Retinal pigment epithelial cell (primary cell): Measurements from ENCODE around the gene DGKQ.

Experiments used
- DNase-seq: peaks from one replicate; pipeline ENCODE4 v3.0.0-alpha.2; 2010; ENCODE audit warnings: low read depth
- H3K4me3 ChIP-seq: 2 replicates; pipeline ENCODE4 v1.5.1; 2011; ENCODE audit warnings: mild to moderate bottlenecking, low read length, control low read depth, moderate library complexity
- TF ChIP-seq, protein P1 (sequence below): conservative IDR thresholded peaks from 2 replicates; pipeline ENCODE4 v1.5.1; 2011; ENCODE audit warnings: low read depth, low read length, control low read depth, inconsistent platforms

DGKQ gene

GRCh38 chr4:960140-960635, 13.2 kb downstream of the DGKQ start:
- no peak for DNase-seq
- TF ChIP-seq, protein P1, sequence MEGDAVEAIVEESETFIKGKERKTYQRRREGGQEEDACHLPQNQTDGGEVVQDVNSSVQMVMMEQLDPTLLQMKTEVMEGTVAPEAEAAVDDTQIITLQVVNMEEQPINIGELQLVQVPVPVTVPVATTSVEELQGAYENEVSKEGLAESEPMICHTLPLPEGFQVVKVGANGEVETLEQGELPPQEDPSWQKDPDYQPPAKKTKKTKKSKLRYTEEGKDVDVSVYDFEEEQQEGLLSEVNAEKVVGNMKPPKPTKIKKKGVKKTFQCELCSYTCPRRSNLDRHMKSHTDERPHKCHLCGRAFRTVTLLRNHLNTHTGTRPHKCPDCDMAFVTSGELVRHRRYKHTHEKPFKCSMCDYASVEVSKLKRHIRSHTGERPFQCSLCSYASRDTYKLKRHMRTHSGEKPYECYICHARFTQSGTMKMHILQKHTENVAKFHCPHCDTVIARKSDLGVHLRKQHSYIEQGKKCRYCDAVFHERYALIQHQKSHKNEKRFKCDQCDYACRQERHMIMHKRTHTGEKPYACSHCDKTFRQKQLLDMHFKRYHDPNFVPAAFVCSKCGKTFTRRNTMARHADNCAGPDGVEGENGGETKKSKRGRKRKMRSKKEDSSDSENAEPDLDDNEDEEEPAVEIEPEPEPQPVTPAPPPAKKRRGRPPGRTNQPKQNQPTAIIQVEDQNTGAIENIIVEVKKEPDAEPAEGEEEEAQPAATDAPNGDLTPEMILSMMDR, result no peak
- H3K4me3 ChIP-seq, result no peak overlapping the region

DNA sequence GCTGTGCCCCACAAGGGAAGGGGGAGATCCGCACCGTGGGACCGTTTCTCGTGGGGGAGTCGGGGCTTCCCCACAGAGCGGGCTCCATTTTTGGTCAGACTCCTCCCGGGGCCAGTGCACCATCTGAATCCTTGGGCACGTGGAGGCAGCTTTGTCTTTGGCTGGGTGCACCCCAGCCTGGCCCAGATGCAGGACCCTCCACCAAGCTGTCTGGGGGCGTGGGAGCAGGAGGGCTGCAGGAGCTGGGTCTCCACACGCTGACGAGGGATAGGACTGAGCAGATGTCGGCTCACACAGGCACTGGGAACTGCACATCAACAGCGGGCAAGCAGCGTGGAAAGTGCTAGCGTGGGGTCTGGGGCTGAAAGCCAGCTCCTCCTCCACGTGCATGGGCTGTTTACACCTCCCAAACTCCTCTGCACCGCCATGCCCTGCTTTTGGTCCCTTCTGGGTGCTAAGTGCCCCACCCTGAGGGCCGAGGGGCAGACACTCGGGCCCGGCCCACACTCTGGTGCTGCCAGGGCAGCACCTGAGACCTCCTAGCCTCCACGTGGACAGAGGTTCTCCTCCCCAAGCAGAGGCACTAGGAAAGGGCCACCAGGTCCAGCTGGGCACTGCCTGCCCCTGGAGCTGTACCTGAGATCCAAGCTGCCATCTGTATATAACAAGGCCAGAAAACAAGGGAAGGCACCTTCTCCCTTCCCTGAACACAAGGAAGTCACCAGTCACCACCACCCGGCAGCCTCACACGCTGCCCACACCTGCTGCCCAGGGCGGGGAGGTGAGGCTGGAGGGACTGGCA, 13.8 kb downstream of the DGKQ start:
- no peak for DNase-seq

GRCh38 chr4:958696-959337, 14.6 kb downstream of the DGKQ start:
- no peak for DNase-seq
- no peak overlapping the region for H3K4me3 ChIP-seq
- TF ChIP-seq, protein P1, result no peak

More for the DNA sequence above, 13.8 kb downstream of the DGKQ start:
- TF ChIP-seq, protein P1, result no peak
- no peak overlapping the region for H3K4me3 ChIP-seq

DNA sequence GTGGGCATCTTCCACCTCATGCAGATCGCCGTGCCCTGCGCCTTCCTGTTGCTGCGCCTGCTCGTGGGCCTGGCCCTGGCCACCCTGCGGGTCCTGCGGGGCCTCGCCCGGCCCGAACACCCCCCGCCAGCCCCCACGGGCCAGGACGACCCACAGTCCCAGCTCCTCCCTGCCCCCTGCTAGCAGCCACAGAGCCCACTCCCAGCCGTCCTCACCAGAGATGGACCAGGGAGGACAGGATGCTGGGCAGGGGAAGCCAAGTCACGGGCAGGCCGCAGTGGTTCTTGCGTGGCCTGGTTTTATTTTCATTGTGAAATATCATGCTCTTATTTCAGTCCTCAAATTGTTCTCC, 15.1 kb downstream of the DGKQ start:
- H3K4me3 ChIP-seq, result no peak overlapping the region
- TF ChIP-seq, protein P1, result no peak
- no peak for DNase-seq

DNA sequence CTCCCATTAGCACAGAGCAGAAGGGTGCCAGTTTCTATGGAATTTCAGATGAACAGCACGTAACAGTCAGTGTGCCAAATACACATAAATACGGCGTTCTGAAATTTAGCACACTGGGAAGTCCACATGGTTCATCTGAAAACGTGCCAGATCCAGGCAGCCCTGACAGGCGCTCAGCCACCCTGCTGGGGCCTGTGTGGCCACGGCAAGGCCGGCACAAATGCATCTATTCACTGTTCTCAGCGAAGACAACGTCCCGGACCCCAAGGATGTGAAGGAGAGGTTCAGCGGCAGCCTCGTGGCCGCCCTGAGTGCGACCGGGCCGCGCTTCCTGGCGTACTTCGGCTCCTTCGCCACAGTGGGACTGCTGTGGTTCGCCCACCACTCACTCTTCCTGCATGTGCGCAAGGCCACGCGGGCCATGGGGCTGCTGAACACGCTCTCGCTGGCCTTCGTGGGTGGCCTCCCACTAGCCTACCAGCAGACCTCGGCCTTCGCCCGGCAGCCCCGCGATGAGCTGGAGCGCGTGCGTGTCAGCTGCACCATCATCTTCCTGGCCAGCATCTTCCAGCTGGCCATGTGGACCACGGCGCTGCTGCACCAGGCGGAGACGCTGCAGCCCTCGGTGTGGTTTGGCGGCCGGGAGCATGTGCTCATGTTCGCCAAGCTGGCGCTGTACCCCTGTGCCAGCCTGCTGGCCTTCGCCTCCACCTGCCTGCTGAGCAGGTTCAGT, 15.6 kb downstream of the DGKQ start:
- DNase-seq, result no peak
- H3K4me3 ChIP-seq, result no peak overlapping the region

DNA sequence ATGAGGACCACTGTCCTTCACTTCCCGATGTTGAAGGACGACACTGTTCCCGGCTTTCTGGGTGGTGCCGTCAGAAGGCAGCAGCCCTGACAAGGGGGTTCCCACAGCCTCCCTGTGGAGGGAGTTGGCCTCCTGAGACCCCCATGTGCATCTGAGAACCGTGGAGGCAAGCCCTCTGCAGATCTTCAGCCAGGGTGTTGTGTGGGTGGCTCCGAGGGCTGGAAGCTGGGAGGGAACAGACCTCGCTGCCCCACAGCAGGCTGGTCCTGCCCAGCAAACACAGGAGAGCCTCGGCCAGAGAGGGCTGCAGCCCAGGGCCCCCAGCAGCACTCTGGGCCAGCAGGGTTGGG, 16.2 kb downstream of the DGKQ start:
- no peak for DNase-seq
- no peak overlapping the region for H3K4me3 ChIP-seq
- TF ChIP-seq, protein P1, result no peak

More for the DNA sequence above, 15.6 kb downstream of the DGKQ start:
- TF ChIP-seq, protein P1, result no peak
